OCI-LY1 (cell line): Measurements from ENCODE around the gene BRF1.
A peak's percentile ranks its signal among the peaks of the same experiment; 100 is the strongest.

ENCODE experiments used
- H2AFZ ChIP-seq: fragments of 200-600 bp; sonication (generic), shearing (Covaris generic); 2 replicates; pipeline ENCODE4 v1.6.0; 2014; ENCODE audit warnings: antibody characterized with exemption, mild to moderate bottlenecking, low read length
- H3F3A ChIP-seq: fragments of 200-600 bp; sonication (generic), shearing (Covaris generic); 2 replicates; pipeline ENCODE4 v1.6.0; 2014; ENCODE audit warnings: mild to moderate bottlenecking, antibody characterized with exemption, low read length, moderate library complexity; ENCODE audit not compliant: insufficient read depth
- H3K27ac ChIP-seq: fragments of 200-600 bp; sonication (generic); 2 replicates; pipeline ENCODE4 v1.5.1; 2014; ENCODE audit warnings: low read length, mixed run types, mild to moderate bottlenecking, low read depth; ENCODE audit not compliant: poor library complexity, severe bottlenecking
- H3K27me3 ChIP-seq: fragments of 200-600 bp; sonication (generic); 2 replicates; pipeline ENCODE4 v1.6.0; 2014; ENCODE audit warnings: antibody characterized with exemption, mild to moderate bottlenecking, low read length, moderate library complexity; ENCODE audit not compliant: insufficient read depth
- H3K36me3 ChIP-seq: fragments of 200-600 bp; sonication (generic); 2 replicates; pipeline ENCODE4 v1.6.1; 2014; ENCODE audit warnings: mild to moderate bottlenecking, antibody characterized with exemption, low read length, moderate library complexity, mixed read lengths; ENCODE audit not compliant: insufficient read depth
- H3K4me1 ChIP-seq: fragments of 200-600 bp; sonication (generic); 2 replicates; pipeline ENCODE4 v1.5.1; 2014; ENCODE audit warnings: mild to moderate bottlenecking, low read length, moderate library complexity; ENCODE audit not compliant: insufficient read depth, severe bottlenecking
- H3K4me2 ChIP-seq: fragments of 200-600 bp; sonication (generic), shearing (Covaris generic); 2 replicates; pipeline ENCODE4 v1.6.1; 2014; ENCODE audit warnings: low read length
- H3K4me3 ChIP-seq: fragments of 200-600 bp; sonication (generic); 2 replicates; pipeline ENCODE4 v1.5.1; 2014; ENCODE audit warnings: low read length, low read depth, mild to moderate bottlenecking, mixed read lengths; ENCODE audit not compliant: poor library complexity, severe bottlenecking
- H3K79me2 ChIP-seq: fragments of 200-600 bp; shearing (Covaris generic); 2 replicates; pipeline ENCODE4 v1.6.1; 2016; ENCODE audit warnings: mixed run types, low read length, mixed read lengths; ENCODE audit not compliant: insufficient read depth
- H3K9ac ChIP-seq: fragments of 200-600 bp; sonication (generic), shearing (Covaris generic); 2 replicates; pipeline ENCODE4 v1.6.1; 2014; ENCODE audit warnings: mild to moderate bottlenecking, low read length, mixed read lengths
- H3K9me2 ChIP-seq: fragments of 200-600 bp; sonication (generic), shearing (Covaris generic); 2 replicates; pipeline ENCODE4 v1.6.1; 2014; ENCODE audit warnings: low read depth, mild to moderate bottlenecking, low read length, mixed read lengths
- H3K9me3 ChIP-seq: fragments of 200-600 bp; shearing (Covaris generic); 2 replicates; pipeline ENCODE4 v1.6.1; 2014; ENCODE audit warnings: low read length, mixed read lengths
- H4K20me1 ChIP-seq: fragments of 200-600 bp; sonication (generic), shearing (Covaris generic); 2 replicates; pipeline ENCODE4 v1.6.0; 2016; ENCODE audit warnings: mild to moderate bottlenecking, low read length; ENCODE audit not compliant: insufficient read depth
- EZH2 ChIP-seq: fragments of 200-600 bp; sonication (generic), shearing (Covaris generic); IDR thresholded peaks from 2 replicates; pipeline ENCODE4 v1.8.0; 2017; ENCODE audit warnings: borderline replicate concordance, mixed run types, mild to moderate bottlenecking, antibody characterized with exemption, low read length, moderate library complexity, mixed read lengths
- TF ChIP-seq, protein P1 (sequence below): fragments of 200-600 bp; sonication (generic), shearing (Covaris generic); IDR thresholded peaks from 2 replicates; pipeline ENCODE4 v1.5.1; 2017; ENCODE audit warnings: mild to moderate bottlenecking, antibody characterized with exemption, low read length, moderate library complexity, mixed read lengths

BRF1 gene

DNA sequence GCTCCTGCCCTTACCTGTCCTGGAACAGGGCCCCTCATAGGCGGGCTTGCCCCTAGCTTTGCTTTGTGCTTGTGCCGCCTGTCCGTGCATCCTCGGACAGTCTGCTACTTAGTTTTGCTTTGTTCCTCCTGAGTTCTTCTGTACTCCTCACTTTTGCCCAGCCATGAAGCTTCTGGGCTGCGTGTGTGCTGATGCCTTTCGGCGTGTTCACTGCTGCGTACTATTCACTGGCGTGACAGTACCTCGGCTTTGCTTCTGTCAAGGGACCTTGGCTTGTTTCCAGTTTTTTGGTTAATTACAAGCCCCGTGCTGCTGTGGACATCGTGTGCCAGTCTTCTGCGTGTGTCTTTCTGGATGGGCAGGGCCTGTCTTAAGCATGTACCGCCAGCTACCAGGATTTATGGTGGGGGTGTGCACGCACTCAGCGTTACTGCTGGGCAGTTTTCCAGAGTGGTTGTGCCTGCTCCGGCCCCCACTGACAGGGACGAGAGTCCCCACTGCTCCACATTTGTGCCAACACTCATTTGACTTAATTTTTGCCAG, 16.2 kb upstream of the BRF1 start:
- Histone ChIP-seq H3K4me1 (peaks cover 19% of the 10 kb centered on the region), H3K4me2 (no peak overlapping the region), H3K36me3 (no peaks in the 10 kb centered on the region), H3K9me2 (no peaks in the 10 kb centered on the region), H3K9me3 (no peaks in the 10 kb centered on the region), H3K27me3 (peaks cover 5% of the 10 kb centered on the region; the same call in 1 of the 2 replicates), H3K4me3 (no peak overlapping the region), H2AFZ (no peak overlapping the region), H3K27ac (no peak overlapping the region), H3K79me2 (no peaks in the 10 kb centered on the region), H4K20me1 (no peaks in the 10 kb centered on the region), H3F3A (no peaks in the 10 kb centered on the region), H3K9ac (no peak overlapping the region)
- no peak for TF ChIP-seq EZH2
- TF ChIP-seq, protein P1, sequence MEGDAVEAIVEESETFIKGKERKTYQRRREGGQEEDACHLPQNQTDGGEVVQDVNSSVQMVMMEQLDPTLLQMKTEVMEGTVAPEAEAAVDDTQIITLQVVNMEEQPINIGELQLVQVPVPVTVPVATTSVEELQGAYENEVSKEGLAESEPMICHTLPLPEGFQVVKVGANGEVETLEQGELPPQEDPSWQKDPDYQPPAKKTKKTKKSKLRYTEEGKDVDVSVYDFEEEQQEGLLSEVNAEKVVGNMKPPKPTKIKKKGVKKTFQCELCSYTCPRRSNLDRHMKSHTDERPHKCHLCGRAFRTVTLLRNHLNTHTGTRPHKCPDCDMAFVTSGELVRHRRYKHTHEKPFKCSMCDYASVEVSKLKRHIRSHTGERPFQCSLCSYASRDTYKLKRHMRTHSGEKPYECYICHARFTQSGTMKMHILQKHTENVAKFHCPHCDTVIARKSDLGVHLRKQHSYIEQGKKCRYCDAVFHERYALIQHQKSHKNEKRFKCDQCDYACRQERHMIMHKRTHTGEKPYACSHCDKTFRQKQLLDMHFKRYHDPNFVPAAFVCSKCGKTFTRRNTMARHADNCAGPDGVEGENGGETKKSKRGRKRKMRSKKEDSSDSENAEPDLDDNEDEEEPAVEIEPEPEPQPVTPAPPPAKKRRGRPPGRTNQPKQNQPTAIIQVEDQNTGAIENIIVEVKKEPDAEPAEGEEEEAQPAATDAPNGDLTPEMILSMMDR: no peak

DNA sequence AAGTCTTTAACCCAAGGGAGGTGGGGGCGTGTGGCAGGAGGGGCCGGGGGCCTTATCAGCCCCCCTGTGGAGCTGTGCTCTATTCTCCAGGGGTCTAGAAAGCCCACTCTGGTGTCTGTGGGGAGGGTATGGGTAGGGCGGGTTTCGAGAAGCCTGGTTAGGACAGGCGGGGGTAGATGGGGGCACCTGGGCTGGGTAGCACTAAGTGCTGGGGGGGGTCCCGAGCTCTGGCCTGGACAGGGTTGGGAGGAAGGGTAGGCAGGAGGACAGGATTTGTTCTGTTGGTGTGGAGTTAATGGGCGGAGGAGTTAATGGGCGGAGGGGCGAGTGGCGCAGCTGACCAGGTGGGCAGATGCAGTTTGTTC, 15.8 kb upstream of the BRF1 start:
- Histone ChIP-seq H3K9ac (no peak overlapping the region), H3F3A (no peaks in the 10 kb centered on the region), H3K36me3 (no peaks in the 10 kb centered on the region), H3K27ac (no peak overlapping the region), H2AFZ (no peak overlapping the region), H3K4me1 (peaks cover 19% of the 10 kb centered on the region), H4K20me1 (no peaks in the 10 kb centered on the region), H3K27me3 (peaks cover 5% of the 10 kb centered on the region; the same call in 1 of the 2 replicates), H3K9me3 (no peaks in the 10 kb centered on the region), H3K4me3 (no peak overlapping the region), H3K79me2 (no peaks in the 10 kb centered on the region), H3K4me2 (no peak overlapping the region), H3K9me2 (no peaks in the 10 kb centered on the region)
- TF ChIP-seq EZH2: no peak
- TF ChIP-seq, protein P1: no peak

DNA sequence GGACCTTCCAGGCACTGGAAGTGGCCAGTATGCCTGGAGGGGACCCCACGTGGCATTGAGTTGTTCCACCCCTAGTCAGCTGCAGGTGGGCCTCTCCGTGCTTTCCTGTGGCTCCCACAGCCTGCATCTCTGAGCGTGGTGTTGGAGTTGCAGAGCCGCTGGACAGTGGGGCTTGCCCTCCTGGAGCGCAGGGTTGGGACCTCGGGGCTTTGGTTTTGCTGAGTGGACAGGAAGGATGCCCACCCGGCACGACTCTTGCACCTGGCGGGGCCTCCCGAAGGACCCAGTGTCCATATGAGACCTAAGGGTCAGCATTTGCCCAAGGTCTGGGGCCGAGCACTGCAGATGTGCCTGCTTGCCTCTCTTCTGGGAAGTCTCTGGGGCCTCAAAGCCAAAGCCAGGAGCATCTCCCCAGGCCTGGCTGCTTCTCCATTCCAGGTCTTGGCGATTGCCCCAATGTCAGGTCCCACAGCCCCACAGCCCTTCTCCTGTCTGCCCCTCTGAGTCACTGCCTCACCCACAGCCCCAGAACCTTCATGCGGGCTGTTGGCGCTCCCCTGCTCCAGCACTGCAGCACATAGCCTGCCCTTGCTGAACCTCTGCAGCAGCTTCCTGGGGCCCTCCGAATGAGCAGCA, 15.3 kb upstream of the BRF1 start:
- peak overlapping the region; percentile 81 for H3K4me2 ChIP-seq
- H3K4me1 ChIP-seq: peaks cover 19% of the 10 kb centered on the region
- no peak overlapping the region for H2AFZ ChIP-seq
- no peaks in the 10 kb centered on the region for H3F3A ChIP-seq
- no peaks in the 10 kb centered on the region for H4K20me1 ChIP-seq
- peak overlapping the region; percentile 14; the same call in 1 of the 2 replicates for H3K9ac ChIP-seq
- no peaks in the 10 kb centered on the region for H3K9me2 ChIP-seq
- no peaks in the 10 kb centered on the region for H3K36me3 ChIP-seq
- H3K27me3 ChIP-seq: peaks cover 5% of the 10 kb centered on the region; the same call in 1 of the 2 replicates
- no peak overlapping the region for H3K27ac ChIP-seq
- no peak for TF ChIP-seq EZH2
- TF ChIP-seq, protein P1: no peak
- H3K79me2 ChIP-seq: no peaks in the 10 kb centered on the region
- no peaks in the 10 kb centered on the region for H3K9me3 ChIP-seq
- H3K4me3 ChIP-seq: peak overlapping the region; percentile 65
